T47D (cell line): ENCODE data around the gene SF3B5.
"Not testable (repeated sequence)": the region's sequence is repeated elsewhere in the genome, so short reads cannot be mapped to it uniquely, and the experiment has no call there.

ENCODE experiments used
- DNase-seq, 2 experiments: peaks; one replicate each; pipeline versions ENCODE4 v3.0.0 to v3.0.0-alpha.2; 2011 to 2012; ENCODE audit warnings: low read depth in 1 of 2, low spot score in 1 of 2
- JUND ChIP-seq: IDR thresholded peaks from 2 replicates; pipeline ENCODE4 v1.6.1; 2012; ENCODE audit warnings: low read depth
- in situ Hi-C: cut with HindIII; loops from 2 replicates; pipeline ENCODE4 v1.10.0; 2016; ENCODE audit warnings: low sequenced_read_pairs, low pct_unique_long_range_greater_than_20kb

The SF3B5 gene

DNA sequence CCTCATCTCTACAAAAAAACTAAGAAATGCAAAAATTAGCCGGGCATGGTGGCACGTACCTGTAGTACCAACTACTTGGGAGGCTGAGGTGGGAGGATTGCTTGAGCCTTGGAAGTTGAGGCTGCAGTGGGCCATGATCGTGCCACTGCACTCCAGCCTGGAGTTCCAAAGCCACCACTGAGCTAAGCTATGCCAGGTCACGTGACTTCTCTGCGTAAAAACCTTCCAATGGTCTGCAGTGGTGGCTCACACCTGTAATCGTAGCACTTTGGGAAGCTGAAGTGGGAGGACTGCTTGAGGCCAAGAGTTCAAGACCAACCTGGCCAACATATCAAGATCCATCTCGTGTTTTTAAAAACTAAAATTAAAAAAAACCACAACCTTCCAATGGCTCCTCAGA, 1.7 kb downstream of the SF3B5 start:
- in situ Hi-C loops: no loop called here
- TF ChIP-seq JUND: no peak
- no peak for DNase-seq

DNA sequence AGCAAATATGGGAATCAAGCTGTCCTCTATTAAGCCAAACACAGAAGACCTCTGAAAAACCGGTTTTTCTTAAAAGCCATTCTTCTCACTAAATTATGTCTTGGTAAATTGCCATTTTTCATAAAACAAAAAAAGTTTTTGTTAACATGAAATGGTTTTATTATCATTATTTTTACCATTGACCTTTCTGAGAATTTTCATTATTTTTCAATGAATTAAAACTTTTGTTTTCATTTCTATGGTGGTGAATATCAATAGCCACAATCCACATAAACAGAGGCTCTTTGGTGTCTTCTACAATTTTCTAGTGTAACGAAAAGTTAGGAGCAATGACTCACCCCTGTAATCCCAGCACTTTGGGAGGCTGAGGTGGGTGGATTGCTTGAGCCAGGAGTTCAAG, 2.1 kb downstream of the SF3B5 start:
- no peak for TF ChIP-seq JUND
- in situ Hi-C loops: no loop called here
- DNase-seq: no peak

- no peak for DNase-seq
- in situ Hi-C loops: no loop called here
- no peak for TF ChIP-seq JUND
Observed at GRCh38 chr6:144090384-144090783, 5.0 kb downstream of the SF3B5 start.

DNA sequence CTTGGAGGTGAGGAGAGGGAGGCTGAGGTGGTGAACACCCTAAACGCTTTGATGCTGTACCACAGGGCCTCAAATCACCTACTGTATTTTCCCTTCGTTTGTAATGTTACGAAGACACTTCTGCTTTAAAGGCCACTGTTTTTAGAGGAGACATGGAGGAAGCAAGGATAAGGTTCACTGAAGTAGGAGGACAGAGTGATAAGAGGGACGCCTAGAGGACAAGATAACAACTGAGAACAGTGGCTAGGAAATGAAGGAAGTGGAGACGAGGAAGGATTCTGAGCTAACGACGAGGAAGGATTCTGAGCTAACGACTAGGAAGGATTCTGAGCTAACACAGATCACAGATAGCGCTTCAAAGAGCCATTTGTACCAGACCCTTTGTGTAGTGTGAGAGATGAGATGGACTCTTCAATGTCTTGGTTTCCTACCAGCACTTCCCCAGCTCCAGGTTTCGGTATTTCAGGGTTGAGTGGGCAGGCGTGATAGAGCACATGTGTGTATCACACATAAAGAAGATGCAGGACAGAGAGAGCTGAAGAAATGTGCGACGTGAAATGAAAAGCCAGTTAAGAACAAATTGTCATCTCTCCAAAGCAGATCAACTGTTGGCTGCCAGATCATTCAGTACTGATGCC, 7.5 kb downstream of the SF3B5 start:
- no peak for DNase-seq
- no peak for TF ChIP-seq JUND
- in situ Hi-C loops: no loop called here

GRCh38 chr6:144086959-144087358, 8.4 kb downstream of the SF3B5 start:
- no peak for DNase-seq
- no peak for TF ChIP-seq JUND
- in situ Hi-C loops: no loop called here

DNA sequence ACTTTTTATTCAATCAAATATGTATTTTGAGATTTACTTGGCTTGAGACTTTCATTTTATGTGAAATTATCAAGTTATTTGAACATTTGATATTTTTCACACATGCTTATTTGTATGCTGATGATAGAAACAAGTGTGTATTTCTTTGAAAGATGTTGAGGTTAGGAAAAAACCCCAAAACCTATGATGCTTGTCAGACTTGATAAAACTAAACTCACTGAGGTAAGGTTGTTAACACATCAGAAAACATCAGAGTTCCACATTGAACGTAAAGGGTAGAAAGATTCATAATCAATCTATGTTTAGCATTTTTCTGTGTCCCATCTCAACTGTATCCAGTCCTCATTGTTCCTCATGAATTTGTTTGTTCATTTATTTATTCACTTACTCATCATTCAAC, 12.2 kb downstream of the SF3B5 start:
- in situ Hi-C loops: no loop called here
- no peak for DNase-seq
- no peak for TF ChIP-seq JUND

GRCh38 chr6:144082412-144082811, 13.0 kb downstream of the SF3B5 start:
- in situ Hi-C loops, DNase-seq: not testable (repeated sequence)

DNA sequence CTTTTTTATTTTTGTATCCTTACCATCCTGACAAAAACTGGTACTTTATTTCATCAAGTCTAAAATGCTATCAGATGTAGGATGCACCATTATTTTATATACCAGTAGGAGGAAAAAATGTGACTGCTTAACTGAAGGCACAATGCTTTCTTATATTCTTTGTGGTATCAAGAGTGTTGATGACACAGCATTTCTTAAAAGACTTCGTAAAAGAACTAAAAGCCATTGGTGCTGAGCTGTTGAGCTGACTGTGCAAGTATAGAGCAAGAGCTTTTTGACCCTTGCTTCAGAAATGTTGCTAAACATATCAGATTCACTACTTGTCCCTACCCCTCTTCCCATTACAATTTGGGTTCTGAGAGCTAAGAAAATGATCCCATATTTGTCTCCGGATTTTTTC, 17.5 kb downstream of the SF3B5 start:
- in situ Hi-C loops: no loop called here
- no peak for TF ChIP-seq JUND
- no peak for DNase-seq

DNA sequence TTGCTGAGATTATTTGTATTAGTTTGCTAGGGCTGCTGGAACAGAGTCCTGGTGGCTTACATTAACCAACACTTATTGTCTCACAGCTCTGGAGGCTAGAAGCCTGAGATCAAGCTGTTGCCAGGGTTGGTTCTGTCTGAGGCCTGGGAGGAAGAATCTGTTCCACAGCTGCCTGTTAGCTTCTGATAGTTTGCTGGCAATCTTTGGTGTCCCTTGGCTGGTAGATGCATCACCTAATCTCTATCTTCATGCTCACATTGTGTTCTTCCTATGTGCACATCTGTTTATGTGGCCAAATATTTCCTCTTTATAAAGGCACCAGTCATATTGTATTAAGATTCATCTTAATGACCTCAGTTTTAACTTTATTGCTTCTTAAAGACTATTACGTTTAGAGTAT, 19.5 kb downstream of the SF3B5 start:
- no peak for DNase-seq
- in situ Hi-C loops: no loop called here
- no peak for TF ChIP-seq JUND

- no peak for TF ChIP-seq JUND
- in situ Hi-C loops: no loop called here
- DNase-seq: no peak
Observed at GRCh38 chr6:144075187-144075586, 20.2 kb downstream of the SF3B5 start.

GRCh38 chr6:144073024-144073423, 22.3 kb downstream of the SF3B5 start:
- DNase-seq: no peak
- in situ Hi-C loops: no loop called here
- TF ChIP-seq JUND: no peak

DNA sequence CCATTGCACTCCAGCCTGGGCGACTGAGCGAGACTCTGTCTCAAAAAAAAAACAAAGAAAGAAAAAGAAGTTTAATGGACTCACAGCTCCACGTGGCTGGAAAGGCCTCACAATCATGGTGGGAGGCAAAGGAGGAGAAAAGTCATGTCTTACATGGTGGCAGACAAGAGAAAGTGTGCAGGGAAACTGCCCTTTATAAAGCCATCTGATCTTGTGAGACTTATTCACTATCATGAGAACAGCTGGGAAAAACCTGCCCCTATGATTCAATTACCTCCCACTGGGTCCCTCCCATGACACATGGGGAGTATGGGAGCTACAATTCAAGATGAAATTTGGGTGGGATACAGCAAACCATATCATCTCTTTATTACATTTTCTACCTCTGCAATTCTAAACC, 25.9 kb downstream of the SF3B5 start:
- in situ Hi-C loops: no loop called here
- TF ChIP-seq JUND: no peak

DNA sequence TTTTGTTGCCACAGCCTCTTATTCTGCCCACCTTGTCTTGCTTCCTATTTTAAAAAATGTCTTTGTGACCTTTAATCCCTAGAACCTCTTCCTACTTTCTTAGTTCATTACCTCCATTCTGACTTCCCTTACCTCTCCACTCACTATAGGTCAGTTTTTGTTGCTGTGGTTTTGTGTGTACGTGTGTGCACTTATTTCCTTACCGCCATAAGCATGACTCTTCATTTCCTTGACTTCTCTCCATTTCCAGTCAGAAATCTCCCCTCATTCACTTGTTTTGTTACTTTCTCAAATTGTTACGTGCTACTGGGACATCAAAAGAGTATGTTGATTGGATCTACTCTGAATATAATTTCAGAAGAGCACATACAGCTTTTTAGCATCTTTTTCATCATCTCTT, 26.6 kb downstream of the SF3B5 start:
- no peak for DNase-seq
- in situ Hi-C loops: no loop called here
- TF ChIP-seq JUND: no peak

More for the DNA sequence above, 25.9 kb downstream of the SF3B5 start:
- no peak for DNase-seq

DNA sequence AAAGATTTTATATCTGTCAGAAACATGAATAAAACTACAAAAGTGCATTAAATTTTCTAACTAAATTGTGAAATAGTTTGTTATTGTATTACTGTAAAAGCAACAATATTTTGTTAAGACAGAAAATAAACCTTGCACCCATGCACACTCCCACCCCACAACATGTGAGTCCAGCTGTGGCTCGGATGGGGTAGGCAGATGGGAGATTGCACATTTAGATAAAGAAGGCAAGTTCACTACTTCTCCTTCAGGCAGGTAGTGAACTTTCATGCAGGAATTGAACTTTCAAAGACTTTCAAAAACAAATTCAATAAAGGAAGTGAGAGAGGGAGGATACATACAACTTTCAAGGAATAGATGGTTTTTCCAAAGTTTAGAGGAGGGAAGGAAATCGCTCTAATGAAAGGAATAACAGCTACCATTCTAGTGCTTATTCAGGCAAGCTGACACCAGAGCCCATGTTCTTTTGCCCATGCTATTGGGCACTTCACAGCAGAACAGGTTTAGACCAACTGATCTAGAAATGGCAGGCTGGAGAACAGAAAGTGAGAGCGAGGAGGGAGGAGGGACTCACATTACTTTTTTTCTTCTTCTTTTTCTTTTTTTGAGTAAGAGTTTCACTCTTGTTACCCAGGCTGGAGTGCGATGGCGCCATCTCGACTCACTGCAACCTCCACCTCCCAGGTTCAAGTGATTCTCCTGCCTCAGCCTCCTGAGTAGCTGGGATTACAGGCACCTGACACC, 28.5 kb downstream of the SF3B5 start:
- in situ Hi-C loops: no loop called here
- DNase-seq: no peak
- TF ChIP-seq JUND: no peak
